ENCODE data around the gene RAB13.

DNA sequence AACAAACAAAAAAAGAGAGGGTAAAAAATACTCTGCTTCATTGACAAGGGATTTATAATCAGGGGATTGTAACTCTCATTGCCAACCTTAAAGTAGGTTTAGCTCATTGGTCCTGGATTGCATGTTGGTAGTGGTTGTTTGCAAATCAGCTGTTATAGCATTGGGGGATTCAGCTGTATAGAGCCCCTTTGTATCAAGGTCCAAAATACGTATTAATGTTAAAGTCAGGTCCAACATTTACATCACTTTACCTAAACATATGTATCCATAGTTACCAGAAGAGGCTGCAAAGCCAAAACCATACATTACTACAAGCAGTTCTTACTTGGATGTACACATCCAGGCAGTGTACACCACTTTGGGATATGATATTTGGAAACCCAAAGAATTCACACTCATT, 33.8 kb upstream of the RAB13 start:
- TF ChIP-seq, protein P1, sequence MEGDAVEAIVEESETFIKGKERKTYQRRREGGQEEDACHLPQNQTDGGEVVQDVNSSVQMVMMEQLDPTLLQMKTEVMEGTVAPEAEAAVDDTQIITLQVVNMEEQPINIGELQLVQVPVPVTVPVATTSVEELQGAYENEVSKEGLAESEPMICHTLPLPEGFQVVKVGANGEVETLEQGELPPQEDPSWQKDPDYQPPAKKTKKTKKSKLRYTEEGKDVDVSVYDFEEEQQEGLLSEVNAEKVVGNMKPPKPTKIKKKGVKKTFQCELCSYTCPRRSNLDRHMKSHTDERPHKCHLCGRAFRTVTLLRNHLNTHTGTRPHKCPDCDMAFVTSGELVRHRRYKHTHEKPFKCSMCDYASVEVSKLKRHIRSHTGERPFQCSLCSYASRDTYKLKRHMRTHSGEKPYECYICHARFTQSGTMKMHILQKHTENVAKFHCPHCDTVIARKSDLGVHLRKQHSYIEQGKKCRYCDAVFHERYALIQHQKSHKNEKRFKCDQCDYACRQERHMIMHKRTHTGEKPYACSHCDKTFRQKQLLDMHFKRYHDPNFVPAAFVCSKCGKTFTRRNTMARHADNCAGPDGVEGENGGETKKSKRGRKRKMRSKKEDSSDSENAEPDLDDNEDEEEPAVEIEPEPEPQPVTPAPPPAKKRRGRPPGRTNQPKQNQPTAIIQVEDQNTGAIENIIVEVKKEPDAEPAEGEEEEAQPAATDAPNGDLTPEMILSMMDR (IDR thresholded peaks at IDR 0.05; ENCODE audit: insufficient read depth, low read length, poor library complexity, severe bottlenecking), result no peak
- no peak for TF ChIP-seq EZH2phosphoT487 (conservative IDR thresholded peaks at IDR 0.05; ENCODE audit: low read length)
